ENCODE measurements around the gene ACER3.
"Not testable (repeated sequence)": the region's sequence is repeated elsewhere in the genome, so short reads cannot be mapped to it uniquely, and the experiment has no call there.

Gene ACER3

GRCh38 chr11:76860539-76861475, at the start of gene ACER3:
ACER3 (plus strand) TSS chr11:76860918; CDS start chr11:76860977, 59 bp downstream.
- peak within 1 kb of the TSS; percentile 95 for H2AFZ ChIP-seq
- no peaks in the 10 kb centered on the region for H3K79me2 ChIP-seq
- H3K4me1 ChIP-seq: peaks cover 7% of the 10 kb centered on the region
- H3K4me3 ChIP-seq (ENCODE audit: low read depth, low read length): peak within 1 kb of the TSS; percentile 61
- H3K27ac ChIP-seq: peak within 1 kb of the TSS; percentile 72
- TF ChIP-seq CTCF (IDR thresholded peaks at IDR 0.05): no peak
- peak within 1 kb of the TSS; percentile 72 for H3K9ac ChIP-seq
- no peaks in the 10 kb centered on the region for H3K9me3 ChIP-seq (ENCODE audit: control insufficient read depth, low read length)
- H3K4me2 ChIP-seq (ENCODE audit: low read length): peak within 1 kb of the TSS; percentile 74
- H3K27me3 ChIP-seq (ENCODE audit: control insufficient read depth, insufficient read depth, low read length): no peaks in the 10 kb centered on the region
- H3K36me3 ChIP-seq (ENCODE audit: control insufficient read depth, insufficient read depth, low read length): no peaks in the 10 kb centered on the region

GRCh38 chr11:76811259-76811658, 49.5 kb upstream of the ACER3 start:
- Histone ChIP-seq H3K9me3 (ENCODE audit: control insufficient read depth, low read length) (no peaks in the 10 kb centered on the region), H3K4me3 (ENCODE audit: low read depth, low read length) (no peak overlapping the region), H3K4me2 (ENCODE audit: low read length) (no peak overlapping the region), H3K36me3 (ENCODE audit: control insufficient read depth, insufficient read depth, low read length) (no peaks in the 10 kb centered on the region), H3K27ac (no peak overlapping the region), H3K9ac (no peak overlapping the region), H3K4me1 (no peaks in the 10 kb centered on the region), H3K27me3 (ENCODE audit: control insufficient read depth, insufficient read depth, low read length) (no peaks in the 10 kb centered on the region), H3K79me2 (no peaks in the 10 kb centered on the region), H2AFZ (no peak overlapping the region)
- no peak for TF ChIP-seq CTCF (IDR thresholded peaks at IDR 0.05)

- Histone ChIP-seq H3K9ac (no peak overlapping the region), H3K36me3 (ENCODE audit: control insufficient read depth, insufficient read depth, low read length) (no peaks in the 10 kb centered on the region), H2AFZ (no peak overlapping the region), H3K79me2 (no peaks in the 10 kb centered on the region), H3K4me2 (ENCODE audit: low read length) (no peak overlapping the region), H3K4me3 (ENCODE audit: low read depth, low read length) (no peak overlapping the region), H3K27me3 (ENCODE audit: control insufficient read depth, insufficient read depth, low read length) (no peaks in the 10 kb centered on the region), H3K9me3 (ENCODE audit: control insufficient read depth, low read length) (no peaks in the 10 kb centered on the region), H3K4me1 (no peaks in the 10 kb centered on the region), H3K27ac (no peak overlapping the region)
- no peak for TF ChIP-seq CTCF (IDR thresholded peaks at IDR 0.05)
Measured at GRCh38 chr11:76814414-76814813, 46.3 kb upstream of the ACER3 start.

- H3K4me1 ChIP-seq; H3K79me2 ChIP-seq; H3K27ac ChIP-seq; H3K4me3 ChIP-seq (ENCODE audit: low read depth, low read length); H3K4me2 ChIP-seq (ENCODE audit: low read length); H3K9ac ChIP-seq; H2AFZ ChIP-seq; H3K9me3 ChIP-seq (ENCODE audit: control insufficient read depth, low read length); H3K36me3 ChIP-seq (ENCODE audit: control insufficient read depth, insufficient read depth, low read length); H3K27me3 ChIP-seq (ENCODE audit: control insufficient read depth, insufficient read depth, low read length): not testable (repeated sequence)
Measured at GRCh38 chr11:76815678-76816077, 45.0 kb upstream of the ACER3 start.

GRCh38 chr11:76820184-76820566, 40.5 kb upstream of the ACER3 start:
- no peak overlapping the region for H3K27ac ChIP-seq
- no peaks in the 10 kb centered on the region for H3K27me3 ChIP-seq (ENCODE audit: control insufficient read depth, insufficient read depth, low read length)
- H3K9ac ChIP-seq: no peak overlapping the region
- no peak overlapping the region for H3K4me2 ChIP-seq (ENCODE audit: low read length)
- no peak overlapping the region for H3K4me3 ChIP-seq (ENCODE audit: low read depth, low read length)
- no peaks in the 10 kb centered on the region for H3K9me3 ChIP-seq (ENCODE audit: control insufficient read depth, low read length)
- no peak overlapping the region for H2AFZ ChIP-seq
- H3K79me2 ChIP-seq: no peaks in the 10 kb centered on the region
- H3K4me1 ChIP-seq: no peaks in the 10 kb centered on the region
- no peaks in the 10 kb centered on the region for H3K36me3 ChIP-seq (ENCODE audit: control insufficient read depth, insufficient read depth, low read length)
- TF ChIP-seq CTCF (IDR thresholded peaks at IDR 0.05): no peak

- not testable (repeated sequence) for H3K9me3 ChIP-seq (ENCODE audit: control insufficient read depth, low read length); H3K27me3 ChIP-seq (ENCODE audit: control insufficient read depth, insufficient read depth, low read length); H3K36me3 ChIP-seq (ENCODE audit: control insufficient read depth, insufficient read depth, low read length); H3K4me2 ChIP-seq (ENCODE audit: low read length); H3K27ac ChIP-seq; H3K79me2 ChIP-seq; H3K9ac ChIP-seq; H3K4me3 ChIP-seq (ENCODE audit: low read depth, low read length); H2AFZ ChIP-seq; H3K4me1 ChIP-seq
Measured at GRCh38 chr11:76821396-76821795, 39.3 kb upstream of the ACER3 start.
